HepG2 (cell line): ENCODE data around the gene PPP1R7. TPM values are rescaled to one million over a fixed set of nuclear protein-coding genes. Genes with fewer than 3 reads are reported as not detected.

ENCODE experiments used
- ATAC-seq: fragments of 200-7000 bp; cut with Tn5 transposase; 3 replicates; pipeline ENCODE4 v1.9.1; 2020; ENCODE audit warnings: mild to moderate bottlenecking, moderate library complexity
- BruUV-seq: library from RNA; stranded (reverse); fragments of 400-500 nt; replicated peaks from 2 replicates; lab custom pipeline; 2021; lab: Mats Ljungman, UMichigan
- CTCF ChIA-PET: fragments of 300-600 bp; formaldehyde crosslinking; extraction: SDS; loops from one replicate; lab custom pipeline; 2021; ENCODE audit warnings: low total read pairs, inconsistent platforms, low intra/inter-chr PET ratio; lab: Yijun Ruan, JAX
- POLR2A ChIA-PET: fragments of 350-600 bp; sonication (Branson Sonifier 250); formaldehyde crosslinking; loops from one replicate; lab custom pipeline; 2020; ENCODE audit warnings: antibody characterized with exemption, inconsistent platforms; lab: Yijun Ruan, JAX
- DNase-seq: peaks from one replicate; pipeline ENCODE4 v3.0.0-alpha.2; 2015; ENCODE audit warnings: low spot score
- FAIRE-seq: peaks from 3 replicates; lab custom pipeline; 2011; peaks lifted over from hg19 to GRCh38; lab: Jason Lieb, UNC
- H2AFZ ChIP-seq: one replicate; pipeline ENCODE4 v1.6.1; 2011; ENCODE audit warnings: low read length, inconsistent platforms
- H3K27ac ChIP-seq: fragments of 300-600 bp; 3 replicates; pipeline ENCODE4 v1.8.0; 2011; ENCODE audit warnings: mixed run types, mild to moderate bottlenecking, mixed read lengths, low read length, inconsistent platforms; ENCODE audit not compliant: insufficient read depth; ENCODE audit errors: extremely low read length
- H3K27me3 ChIP-seq, 2 experiments: fragments of 200-600 bp in 1 of 2; 2 replicates in 1 of 2; 3 replicates in 1 of 2; pipeline versions ENCODE4 v1.6.0 to v1.8.0; 2011; ENCODE audit warnings: low read length in 2 of 2, mild to moderate bottlenecking in 2 of 2, moderate library complexity in 2 of 2, inconsistent platforms in 1 of 2; ENCODE audit not compliant: insufficient read depth in 2 of 2, control insufficient read depth in 1 of 2
- H3K36me3 ChIP-seq, 2 experiments: fragments of 200-600 bp in 1 of 2; replicated peaks in 1 of 2; 2 replicates in 1 of 2; 3 replicates in 1 of 2; pipeline versions ENCODE4 v1.5.1 to v1.8.0; 2011; ENCODE audit warnings: low read length in 2 of 2, inconsistent platforms in 1 of 2; ENCODE audit not compliant: insufficient read depth in 2 of 2, control insufficient read depth in 1 of 2
- H3K4me1 ChIP-seq: 2 replicates; pipeline ENCODE4 v1.5.1; 2012; ENCODE audit warnings: low read length, inconsistent platforms; ENCODE audit not compliant: insufficient read depth
- H3K4me2 ChIP-seq: 2 replicates; pipeline ENCODE4 v1.6.0; 2011; ENCODE audit warnings: low read depth, low read length, inconsistent platforms
- H3K4me3 ChIP-seq, 3 experiments: fragments of 200-600 bp in 1 of 3; sonication (generic), shearing (Covaris generic) in 1 of 3; replicated peaks in 1 of 3; 2 replicates each; pipeline ENCODE4 v1.5.1; 2011 to 2016; ENCODE audit warnings: low read length in 3 of 3, inconsistent platforms in 2 of 3, low read depth in 2 of 3, mild to moderate bottlenecking in 2 of 3, control low read depth in 1 of 3, mixed read lengths in 1 of 3; ENCODE audit not compliant: insufficient read depth in 1 of 3
- H3K79me2 ChIP-seq: one replicate; pipeline ENCODE4 v1.6.1; 2011; ENCODE audit warnings: low read length, inconsistent platforms; ENCODE audit not compliant: insufficient read depth
- H3K9ac ChIP-seq: 2 replicates; pipeline ENCODE4 v1.6.0; 2011; ENCODE audit warnings: mild to moderate bottlenecking, low read depth, low read length, inconsistent platforms; ENCODE audit not compliant: insufficient read depth
- H3K9me3 ChIP-seq: 2 replicates; pipeline ENCODE4 v1.5.1; 2012; ENCODE audit warnings: mild to moderate bottlenecking, low read length
- H4K20me1 ChIP-seq: 2 replicates; pipeline ENCODE4 v1.6.0; 2011; ENCODE audit warnings: inconsistent platforms, mild to moderate bottlenecking, low read length, moderate library complexity; ENCODE audit not compliant: insufficient read depth
- CAMTA2 ChIP-seq: sonication (generic); formaldehyde crosslinking; IDR thresholded peaks from 2 replicates; pipeline ENCODE4 v1.4.0; 2020; ENCODE audit warnings: mild to moderate bottlenecking, missing genetic modification reagents, borderline replicate concordance
- DR1 ChIP-seq: sonication (generic); formaldehyde crosslinking; IDR thresholded peaks from 2 replicates; pipeline ENCODE4 v1.8.0; 2021; ENCODE audit warnings: mild to moderate bottlenecking, missing genetic modification reagents, inconsistent platforms
- ETV6 ChIP-seq: sonication (generic); formaldehyde crosslinking; conservative IDR thresholded peaks from 2 replicates; pipeline ENCODE4 v1.4.0; 2020; ENCODE audit warnings: missing genetic modification reagents
- HDAC1 ChIP-seq: sonication (generic); formaldehyde crosslinking; IDR thresholded peaks from 2 replicates; pipeline ENCODE4 v1.5.1; 2020; ENCODE audit warnings: mild to moderate bottlenecking, missing genetic modification reagents
- HOXA9 ChIP-seq: sonication (generic); formaldehyde crosslinking; IDR thresholded peaks from 2 replicates; pipeline ENCODE4 v1.8.1; 2022; ENCODE audit warnings: missing genetic modification reagents, mild to moderate bottlenecking, moderate library complexity, borderline replicate concordance
- IKZF1 ChIP-seq: fragments of 450-650 bp; IDR thresholded peaks from 2 replicates; pipeline ENCODE4 v1.7.1; 2016
- MTA3 ChIP-seq: sonication (generic); formaldehyde crosslinking; IDR thresholded peaks from 2 replicates; pipeline ENCODE4 v1.4.0; 2020; ENCODE audit warnings: missing genetic modification reagents
- NCOA1 ChIP-seq: sonication (generic); formaldehyde crosslinking; IDR thresholded peaks from 2 replicates; pipeline ENCODE4 v1.9.0; 2021; ENCODE audit warnings: missing genetic modification reagents
- NRL ChIP-seq: sonication (generic); formaldehyde crosslinking; IDR thresholded peaks from 2 replicates; pipeline ENCODE4 v1.5.0; 2020; ENCODE audit warnings: missing genetic modification reagents, mild to moderate bottlenecking, moderate library complexity, borderline replicate concordance
- PHB2 ChIP-seq: fragments of 450-650 bp; IDR thresholded peaks from 2 replicates; pipeline ENCODE4 v1.6.1; 2018; ENCODE audit not compliant: partially characterized antibody
- POGZ ChIP-seq: sonication (generic); formaldehyde crosslinking; IDR thresholded peaks from 2 replicates; pipeline ENCODE4 v1.4.0; 2020; ENCODE audit warnings: mild to moderate bottlenecking, missing genetic modification reagents
- XRCC5 ChIP-seq: fragments of 200-400 bp; formaldehyde crosslinking; optimal IDR thresholded peaks from 2 replicates; pipeline ENCODE3; 2017; ENCODE audit warnings: mild to moderate bottlenecking, low read length
- ZNF121 ChIP-seq: sonication (generic); formaldehyde crosslinking; IDR thresholded peaks from 2 replicates; pipeline ENCODE4 v1.5.0; 2020; ENCODE audit warnings: mild to moderate bottlenecking, missing genetic modification reagents
- ZNF124 ChIP-seq: sonication (generic); formaldehyde crosslinking; IDR thresholded peaks from 2 replicates; pipeline ENCODE4 v1.4.0; 2020; ENCODE audit warnings: missing genetic modification reagents
- ZNF546 ChIP-seq: sonication (generic); formaldehyde crosslinking; conservative IDR thresholded peaks from 2 replicates; pipeline ENCODE4 v1.8.1; 2023; ENCODE audit warnings: mild to moderate bottlenecking, missing genetic modification reagents
- ZNF75D ChIP-seq: sonication (generic); formaldehyde crosslinking; IDR thresholded peaks from 2 replicates; pipeline ENCODE4 v1.8.1; 2023; ENCODE audit warnings: missing genetic modification reagents, mild to moderate bottlenecking, borderline replicate concordance
- WGBS: methylation state at CpG from one replicate; pipeline ENCODE4 v1.1.6; 2017; ENCODE audit warnings: low lambda C conversion rate; 5-methylcytosine and 5-hydroxymethylcytosine counted together
- in situ Hi-C: cut with HindIII; loops from 2 replicates; pipeline ENCODE4 v1.10.0; 2017; ENCODE audit warnings: low pct_unique_long_range_greater_than_20kb; ENCODE audit not compliant: extremely low pct_ligation_motif_present
- intact Hi-C: fragments of 100-400 bp; cut with micrococcal nuclease; formaldehyde crosslinking; loops from one replicate; pipeline ENCODE4 v1.10.0; 2022; ENCODE audit not compliant: unreplicated experiment
- polyA plus RNA-seq, 8 experiments: library from polyadenylated mRNA; depleted of rRNA in 3 of 8; stranded (reverse) in 7 of 8; unstranded in 1 of 8; fragments of >200 nt; fragmentation: Illumina TruSeq in 4 of 8; extraction: Trizol in 4 of 8; gene quantifications; 2 replicates each; pipeline versions ENCODE4 v1.2.1 to v1.2.3, GENCODE V29; 2011 to 2016; ENCODE audit warnings: low read depth in 4 of 8, missing spikeins in 1 of 8, mixed read lengths in 1 of 8; ENCODE audit not compliant: insufficient read depth in 1 of 8
- total RNA-seq, 5 experiments: library from RNA; depleted of rRNA; stranded (reverse); fragments of >200 nt; fragmentation: Illumina TruSeq; extraction: Trizol; gene quantifications; 2 replicates each; pipeline ENCODE4 v1.2.3, GENCODE V29; 2016; ENCODE audit warnings: low read depth in 1 of 5
- TF ChIP-seq, protein P1 (sequence below): sonication (generic); formaldehyde crosslinking; IDR thresholded peaks from 2 replicates; pipeline ENCODE4 v1.4.0; 2020; ENCODE audit warnings: missing genetic modification reagents, mild to moderate bottlenecking, borderline replicate concordance
- TF ChIP-seq, protein P2 (sequence below): sonication (generic); formaldehyde crosslinking; IDR thresholded peaks from 2 replicates; pipeline ENCODE4 v1.4.0; 2020; ENCODE audit warnings: missing genetic modification reagents, borderline replicate concordance
- TF ChIP-seq, protein P3 (sequence below): sonication (generic); formaldehyde crosslinking; IDR thresholded peaks from 2 replicates; pipeline ENCODE4 v1.4.0; 2020; ENCODE audit warnings: mild to moderate bottlenecking, missing genetic modification reagents
- TF ChIP-seq, protein P4 (sequence below): sonication (generic); formaldehyde crosslinking; IDR thresholded peaks from 2 replicates; pipeline ENCODE4 v1.8.0; 2022; ENCODE audit warnings: missing genetic modification reagents, mild to moderate bottlenecking, inconsistent platforms, borderline replicate concordance

The PPP1R7 gene
- total and polyA plus RNA-seq, 2 of the 13 experiments (the other 11 are each of a cell fraction or from before 2014, with no cell fraction given): 33.3 to 67.9 TPM

DNA sequence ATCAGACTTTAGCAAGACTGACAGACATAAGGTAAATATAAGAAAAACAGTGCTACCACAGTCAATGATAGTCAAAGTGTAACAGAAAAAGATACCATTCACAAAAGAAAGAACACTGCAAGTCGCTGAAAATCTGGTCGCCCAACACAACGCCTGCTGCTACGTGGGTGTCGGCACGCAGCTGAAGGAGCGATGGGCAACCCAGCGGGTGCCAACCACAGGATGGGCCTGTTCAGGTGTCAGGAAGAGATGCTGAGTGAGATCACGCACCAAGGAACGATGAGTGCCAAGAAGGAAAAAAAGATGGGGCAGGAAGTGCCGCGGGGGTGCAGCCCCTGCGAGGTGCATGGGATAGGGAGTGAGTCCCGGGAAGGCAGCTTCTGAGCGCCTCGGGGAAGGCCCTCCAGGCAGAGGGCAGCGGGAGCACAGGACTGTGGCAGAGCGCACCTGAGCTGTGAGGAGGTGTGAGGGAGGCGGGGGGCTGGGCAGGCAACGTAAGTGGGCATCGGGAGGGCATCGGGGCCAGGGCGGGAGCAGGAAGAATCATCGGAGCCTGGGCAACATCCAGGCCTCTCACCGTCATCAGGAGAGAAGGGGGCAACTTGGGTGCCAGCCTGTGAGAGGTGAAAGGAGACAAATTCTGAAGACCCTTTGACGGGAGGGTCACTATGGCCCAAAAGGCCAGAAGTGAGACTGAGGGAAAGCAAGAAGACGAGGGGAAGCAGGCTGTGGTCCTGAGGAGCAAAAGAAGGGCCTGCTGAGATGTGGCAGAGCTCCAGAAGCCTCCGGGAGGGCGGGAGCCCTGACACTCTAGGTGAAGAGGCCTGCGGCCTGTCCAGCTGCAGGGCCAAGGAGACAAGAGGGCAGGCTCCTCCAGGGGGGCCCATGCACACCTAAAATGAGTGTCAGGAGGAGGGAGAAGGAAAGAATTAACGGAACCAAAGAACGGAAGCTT is 33.4 kb upstream of the PPP1R7 start:
- WGBS: 97% methylated on average over 32 of the region's 32 CpGs
- intact Hi-C loops: no loop called here
- FAIRE-seq (no peak), ATAC-seq (no peak; the same call in 2 of the 3 replicates), DNase-seq (no peak)
- no TSS peak for BruUV-seq
- CTCF ChIA-PET: no interaction called here
- H3K9me3 ChIP-seq: no peaks in the 10 kb centered on the region
- H3K27me3 ChIP-seq: no peaks in the 10 kb centered on the region
- in situ Hi-C loops: no loop called here
- no peaks in the 10 kb centered on the region for H3K4me1 ChIP-seq
- no peak overlapping the region for H3K4me3 ChIP-seq
- H3K79me2 ChIP-seq: no peaks in the 10 kb centered on the region
- H3K9ac ChIP-seq: no peak overlapping the region
- TF ChIP-seq HDAC1 (CRISPR knock-in tag): no peak
- TF ChIP-seq ZNF121 (CRISPR knock-in tag): no peak
- TF ChIP-seq XRCC5: no peak
- no peak for TF ChIP-seq HOXA9 (CRISPR knock-in tag)
- TF ChIP-seq IKZF1: no peak
- no peak for TF ChIP-seq ZNF124 (CRISPR knock-in tag)
- TF ChIP-seq ZNF75D (CRISPR knock-in tag): no peak
- TF ChIP-seq, protein P1, sequence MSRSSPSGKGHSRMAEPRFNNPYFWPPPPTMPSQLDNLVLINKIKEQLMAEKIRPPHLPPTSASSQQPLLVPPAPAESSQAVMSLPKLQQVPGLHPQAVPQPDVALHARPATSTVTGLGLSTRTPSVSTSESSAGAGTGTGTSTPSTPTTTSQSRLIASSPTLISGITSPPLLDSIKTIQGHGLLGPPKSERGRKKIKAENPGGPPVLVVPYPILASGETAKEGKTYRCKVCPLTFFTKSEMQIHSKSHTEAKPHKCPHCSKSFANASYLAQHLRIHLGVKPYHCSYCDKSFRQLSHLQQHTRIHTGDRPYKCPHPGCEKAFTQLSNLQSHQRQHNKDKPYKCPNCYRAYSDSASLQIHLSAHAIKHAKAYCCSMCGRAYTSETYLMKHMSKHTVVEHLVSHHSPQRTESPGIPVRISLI (CRISPR knock-in tag): no peak
- no peak for TF ChIP-seq CAMTA2 (CRISPR knock-in tag)
- TF ChIP-seq NRL (CRISPR knock-in tag): no peak
- TF ChIP-seq, protein P2, sequence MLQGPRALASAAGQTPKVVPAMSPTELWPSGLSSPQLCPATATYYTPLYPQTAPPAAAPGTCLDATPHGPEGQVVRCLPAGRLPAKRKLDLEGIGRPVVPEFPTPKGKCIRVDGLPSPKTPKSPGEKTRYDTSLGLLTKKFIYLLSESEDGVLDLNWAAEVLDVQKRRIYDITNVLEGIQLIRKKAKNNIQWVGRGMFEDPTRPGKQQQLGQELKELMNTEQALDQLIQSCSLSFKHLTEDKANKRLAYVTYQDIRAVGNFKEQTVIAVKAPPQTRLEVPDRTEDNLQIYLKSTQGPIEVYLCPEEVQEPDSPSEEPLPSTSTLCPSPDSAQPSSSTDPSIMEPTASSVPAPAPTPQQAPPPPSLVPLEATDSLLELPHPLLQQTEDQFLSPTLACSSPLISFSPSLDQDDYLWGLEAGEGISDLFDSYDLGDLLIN: no peak
- no peak for TF ChIP-seq MTA3
- no peak for TF ChIP-seq ETV6
- no peak for TF ChIP-seq DR1 (CRISPR knock-in tag)
- no peak for TF ChIP-seq POGZ (CRISPR knock-in tag)
- no peak for TF ChIP-seq PHB2
- TF ChIP-seq, protein P3, sequence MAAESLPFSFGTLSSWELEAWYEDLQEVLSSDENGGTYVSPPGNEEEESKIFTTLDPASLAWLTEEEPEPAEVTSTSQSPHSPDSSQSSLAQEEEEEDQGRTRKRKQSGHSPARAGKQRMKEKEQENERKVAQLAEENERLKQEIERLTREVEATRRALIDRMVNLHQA (CRISPR knock-in tag): no peak
- TF ChIP-seq, protein P4, sequence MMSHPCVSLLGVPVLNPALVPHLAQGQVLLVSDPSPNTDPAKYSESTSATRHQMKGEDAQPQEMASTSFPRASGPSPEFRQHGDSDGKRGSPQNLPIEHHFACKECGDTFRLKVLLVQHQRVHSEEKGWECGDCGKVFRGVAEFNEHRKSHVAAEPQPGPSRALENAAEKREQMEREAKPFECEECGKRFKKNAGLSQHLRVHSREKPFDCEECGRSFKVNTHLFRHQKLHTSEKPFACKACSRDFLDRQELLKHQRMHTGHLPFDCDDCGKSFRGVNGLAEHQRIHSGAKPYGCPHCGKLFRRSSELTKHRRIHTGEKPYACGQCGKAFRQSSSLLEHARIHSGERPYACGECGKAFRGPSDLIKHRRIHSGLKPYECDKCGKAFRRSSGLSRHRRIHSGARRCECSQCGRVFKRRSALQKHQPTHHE (CRISPR knock-in tag): no peak
- no peak for TF ChIP-seq ZNF546 (CRISPR knock-in tag)
- no peak for TF ChIP-seq NCOA1
- H3K27ac ChIP-seq: no peak overlapping the region
- H3K4me2 ChIP-seq: no peak overlapping the region
- peaks cover 7 to 34% of the 10 kb centered on the region in 2 experiments; a peak in 4 of 5 replicates for H3K36me3 ChIP-seq
- H4K20me1 ChIP-seq: no peaks in the 10 kb centered on the region
- POLR2A ChIA-PET: no interaction called here
- H2AFZ ChIP-seq: no peak overlapping the region
